ENCODE measurements around the gene CASZ1. TPM values are rescaled to one million over a fixed set of nuclear protein-coding genes. Genes with fewer than 3 reads are reported as not detected.

The CASZ1 gene
- total and polyA plus RNA-seq, 9 donors = 2.4 to 15.7 (median 4.0) TPM

GRCh38 chr1:10698726-10699469, 97.5 kb downstream of the CASZ1 start:
- H3K36me3 ChIP-seq = no peaks in the 10 kb centered on the region
- H3K4me1 ChIP-seq (ENCODE audit: insufficient read depth) = no peaks in the 10 kb centered on the region
- no peak overlapping the region for H3K4me3 ChIP-seq
- no peaks in the 10 kb centered on the region for H3K27me3 ChIP-seq
- no peaks in the 10 kb centered on the region for H3K9me3 ChIP-seq
- TF ChIP-seq POLR2A (IDR thresholded peaks at IDR 0.05) = no peak
- no peak for TF ChIP-seq EP300 (IDR thresholded peaks at IDR 0.05)
- intact Hi-C loops (cut with DNase I) = loop anchor here in 1 of 4 donors (10.0 kb wide), 1 partner anchor 64 kb away; no protein-coding TSS in a partner anchor
- 63 to 70% (median 67%) methylated on average over 14 of the region's 14 CpGs for WGBS, 3 donors
- DNase-seq = no peak
- H3K27ac ChIP-seq = no peak overlapping the region

- no peak for TF ChIP-seq EP300 (IDR thresholded peaks at IDR 0.05)
- TF ChIP-seq CTCF (IDR thresholded peaks at IDR 0.05) = no peak
- TF ChIP-seq POLR2A (IDR thresholded peaks at IDR 0.05) = no peak
- intact Hi-C loops (cut with DNase I) = loop anchor here in 1 of 4 donors (10.0 kb wide), 1 partner anchor 63 kb away; no protein-coding TSS in a partner anchor
- WGBS, 3 donors = 89 to 90% (median 89%) methylated on average over 25 of the region's 25 CpGs
- Histone ChIP-seq H3K27ac (no peak overlapping the region), H3K36me3 (no peaks in the 10 kb centered on the region), H3K4me1 (ENCODE audit: insufficient read depth) (no peaks in the 10 kb centered on the region), H3K9me3 (no peaks in the 10 kb centered on the region), H3K27me3 (no peaks in the 10 kb centered on the region), H3K4me3 (no peak overlapping the region)
- no peak for DNase-seq
Observed at GRCh38 chr1:10697621-10698160, 98.8 kb downstream of the CASZ1 start.

GRCh38 chr1:10696977-10697376, 99.5 kb downstream of the CASZ1 start:
- H3K9me3 ChIP-seq = no peaks in the 10 kb centered on the region
- no peak overlapping the region for H3K4me3 ChIP-seq
- DNase-seq = no peak
- no peak overlapping the region for H3K27ac ChIP-seq
- H3K4me1 ChIP-seq (ENCODE audit: insufficient read depth) = no peaks in the 10 kb centered on the region
- no peak for TF ChIP-seq POLR2A (IDR thresholded peaks at IDR 0.05)
- no peak for TF ChIP-seq EP300 (IDR thresholded peaks at IDR 0.05)
- TF ChIP-seq CTCF (IDR thresholded peaks at IDR 0.05) = no peak
- intact Hi-C loops (cut with DNase I) = loop anchor here in 1 of 4 donors (10.0 kb wide), 1 partner anchor 62 kb away; no protein-coding TSS in a partner anchor
- whole genome bisulfite sequencing, 3 donors = 76 to 79% (median 79%) methylated on average over 7 of the region's 7 CpGs
- H3K36me3 ChIP-seq = no peaks in the 10 kb centered on the region
- H3K27me3 ChIP-seq = no peaks in the 10 kb centered on the region

GRCh38 chr1:10694633-10695627, 101.5 kb downstream of the CASZ1 start:
- Histone ChIP-seq H3K27me3 (no peaks in the 10 kb centered on the region), H3K4me1 (ENCODE audit: insufficient read depth) (no peaks in the 10 kb centered on the region), H3K36me3 (no peaks in the 10 kb centered on the region), H3K27ac (peak overlapping the region in 1 of 2 donors; percentile 61), H3K4me3 (peak overlapping the region; percentile 48), H3K9me3 (no peaks in the 10 kb centered on the region)
- 2 to 6% (median 4%) methylated on average over 52 to 124 of the region's 126 CpGs for WGBS, 3 donors
- peak; percentile 87 to 92 (median 90) for DNase-seq
- intact Hi-C loops (cut with DNase I) = loop anchor here in 1 of 4 donors (10.0 kb wide), 1 partner anchor 60 kb away; no protein-coding TSS in a partner anchor
- TF ChIP-seq POLR2A (IDR thresholded peaks at IDR 0.05) (no peak), CTCF (IDR thresholded peaks at IDR 0.05) (no peak), EP300 (IDR thresholded peaks at IDR 0.05) (no peak)
